ENCODE data around the gene CACNA1B.

CACNA1B gene

GRCh38 chr9:138063033-138063432, 185.5 kb downstream of the CACNA1B start:
- H3K4me1 ChIP-seq (ENCODE audit: low read depth, poor library complexity, severe bottlenecking), result no peaks in the 10 kb centered on the region
- no peak for TF ChIP-seq CTCF (conservative IDR thresholded peaks at IDR 0.05; ENCODE audit: low read depth, low read length)
- H3K36me3 ChIP-seq (ENCODE audit: insufficient read depth), result no peaks in the 10 kb centered on the region
- H4K20me1 ChIP-seq (ENCODE audit: insufficient read depth), result no peaks in the 10 kb centered on the region
- H2AFZ ChIP-seq (ENCODE audit: low read depth), result no peak overlapping the region
- H3K27me3 ChIP-seq (ENCODE audit: insufficient read depth, low read depth), result 0 out of 2 replicates have a peak, but pooled peaks cover 4% of the 10 kb centered on the region
- H3K79me2 ChIP-seq (ENCODE audit: insufficient read depth, low read depth), result no peaks in the 10 kb centered on the region
- no peak overlapping the region for H3K4me3 ChIP-seq (IDR thresholded peaks at IDR 0.05; ENCODE audit: insufficient read depth, low read depth, low read length)
- no peak overlapping the region for H3K4me2 ChIP-seq
- no peak overlapping the region for H3K9ac ChIP-seq
- no peak overlapping the region for H3K27ac ChIP-seq

- Histone ChIP-seq H4K20me1 (ENCODE audit: insufficient read depth) (no peaks in the 10 kb centered on the region), H3K79me2 (ENCODE audit: insufficient read depth, low read depth) (no peaks in the 10 kb centered on the region), H3K4me3 (IDR thresholded peaks at IDR 0.05; ENCODE audit: insufficient read depth, low read depth, low read length) (no peak overlapping the region), H3K27ac (no peak overlapping the region), H3K9ac (no peak overlapping the region), H3K4me1 (ENCODE audit: low read depth, poor library complexity, severe bottlenecking) (no peaks in the 10 kb centered on the region), H3K36me3 (ENCODE audit: insufficient read depth) (no peaks in the 10 kb centered on the region), H2AFZ (ENCODE audit: low read depth) (no peak overlapping the region), H3K4me2 (no peak overlapping the region), H3K27me3 (ENCODE audit: insufficient read depth, low read depth) (0 out of 2 replicates have a peak, but pooled peaks cover 4% of the 10 kb centered on the region)
- no peak for TF ChIP-seq CTCF (conservative IDR thresholded peaks at IDR 0.05; ENCODE audit: low read depth, low read length)
Observed at GRCh38 chr9:138063785-138064184, 186.2 kb downstream of the CACNA1B start.

GRCh38 chr9:138064547-138064946, 187.0 kb downstream of the CACNA1B start:
- Histone ChIP-seq H3K27me3 (ENCODE audit: insufficient read depth, low read depth) (0 out of 2 replicates have a peak, but pooled peaks cover 4% of the 10 kb centered on the region), H3K27ac (no peak overlapping the region), H3K4me3 (IDR thresholded peaks at IDR 0.05; ENCODE audit: insufficient read depth, low read depth, low read length) (no peak overlapping the region), H2AFZ (ENCODE audit: low read depth) (no peak overlapping the region), H3K36me3 (ENCODE audit: insufficient read depth) (no peaks in the 10 kb centered on the region), H3K9ac (no peak overlapping the region), H3K79me2 (ENCODE audit: insufficient read depth, low read depth) (no peaks in the 10 kb centered on the region), H4K20me1 (ENCODE audit: insufficient read depth) (no peaks in the 10 kb centered on the region), H3K4me1 (ENCODE audit: low read depth, poor library complexity, severe bottlenecking) (no peaks in the 10 kb centered on the region), H3K4me2 (no peak overlapping the region)
- no peak for TF ChIP-seq CTCF (conservative IDR thresholded peaks at IDR 0.05; ENCODE audit: low read depth, low read length)

GRCh38 chr9:138065287-138065686, 187.7 kb downstream of the CACNA1B start:
- Histone ChIP-seq H4K20me1 (ENCODE audit: insufficient read depth) (no peaks in the 10 kb centered on the region), H3K4me3 (IDR thresholded peaks at IDR 0.05; ENCODE audit: insufficient read depth, low read depth, low read length) (no peak overlapping the region), H3K36me3 (ENCODE audit: insufficient read depth) (no peaks in the 10 kb centered on the region), H3K9ac (no peak overlapping the region), H2AFZ (ENCODE audit: low read depth) (no peak overlapping the region; the same call in 1 of the 2 replicates), H3K4me2 (no peak overlapping the region), H3K27me3 (ENCODE audit: insufficient read depth, low read depth) (0 out of 2 replicates have a peak, but pooled peaks cover 4% of the 10 kb centered on the region), H3K27ac (no peak overlapping the region), H3K4me1 (ENCODE audit: low read depth, poor library complexity, severe bottlenecking) (no peaks in the 10 kb centered on the region), H3K79me2 (ENCODE audit: insufficient read depth, low read depth) (no peaks in the 10 kb centered on the region)
- TF ChIP-seq CTCF (conservative IDR thresholded peaks at IDR 0.05; ENCODE audit: low read depth, low read length), result no peak

All from KMS-11 (cell line).